Neural cell (in vitro differentiated cells): ENCODE measurements around the gene SKIDA1.

ENCODE experiments used
- EP300 ChIP-seq: fragments of 450-650 bp; conservative IDR thresholded peaks from 2 replicates; pipeline ENCODE4 v1.6.1; 2014; ENCODE audit warnings: antibody characterized with exemption, mild to moderate bottlenecking, moderate library complexity; ENCODE audit not compliant: poor library complexity, severe bottlenecking
- EZH2 ChIP-seq: fragments of 200-600, 300-800 bp; shearing (Covaris generic), sonication (generic); IDR thresholded peaks from 2 replicates; pipeline ENCODE4 v1.6.1; 2014; ENCODE audit warnings: antibody characterized with exemption, low read length, borderline replicate concordance, mild to moderate bottlenecking; ENCODE audit not compliant: insufficient read depth, poor library complexity, severe bottlenecking
- MXI1 ChIP-seq: fragments of 450-650 bp; conservative IDR thresholded peaks from 2 replicates; pipeline ENCODE4 v1.6.1; 2014; ENCODE audit warnings: antibody characterized with exemption, mild to moderate bottlenecking; ENCODE audit not compliant: poor library complexity, severe bottlenecking
- POLR2AphosphoS5 ChIP-seq: IDR thresholded peaks from 2 replicates; pipeline ENCODE4 v1.6.1; 2012
- RAD21 ChIP-seq: fragments of 450-650 bp; conservative IDR thresholded peaks from 2 replicates; pipeline ENCODE4 v1.6.1; 2014; ENCODE audit warnings: antibody characterized with exemption, mild to moderate bottlenecking, moderate library complexity
- SMC3 ChIP-seq: fragments of 450-650 bp; conservative IDR thresholded peaks from 2 replicates; pipeline ENCODE4 v1.6.1; 2014; ENCODE audit warnings: antibody characterized with exemption, mild to moderate bottlenecking, moderate library complexity; ENCODE audit not compliant: poor library complexity
- TF ChIP-seq, protein P1 (sequence below): fragments of 450-650 bp; IDR thresholded peaks from 2 replicates; pipeline ENCODE4 v1.5.1; 2014; ENCODE audit warnings: antibody characterized with exemption, mild to moderate bottlenecking, moderate library complexity; ENCODE audit not compliant: poor library complexity, severe bottlenecking
- TF ChIP-seq, protein P2 (sequence below): IDR thresholded peaks from 2 replicates; pipeline ENCODE4 v1.6.1; 2012; ENCODE audit warnings: borderline replicate concordance

DNA sequence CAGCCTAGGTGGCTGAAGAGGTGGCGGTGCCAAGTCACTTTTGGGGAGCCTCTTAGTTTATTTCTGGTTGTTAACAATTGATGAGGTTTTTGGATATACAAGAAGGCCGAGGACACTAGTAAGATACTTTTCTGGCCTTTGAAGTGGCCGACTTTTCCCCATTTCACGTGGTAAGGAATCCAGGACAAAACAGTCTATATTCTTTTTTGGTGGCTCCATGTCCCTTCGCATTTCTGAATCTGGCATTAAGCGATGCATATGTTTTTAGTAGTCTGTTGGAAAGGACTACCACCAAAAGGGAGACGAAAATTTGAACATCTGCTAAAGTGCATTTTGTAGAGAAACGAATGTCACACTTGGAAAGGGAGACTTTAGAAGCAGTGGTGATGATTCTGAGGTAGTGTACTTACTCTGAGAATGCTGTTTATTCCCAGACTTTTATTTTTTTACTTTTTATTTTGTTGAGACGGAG is 10.0 kb upstream of the SKIDA1 start:
- TF ChIP-seq POLR2AphosphoS5 (no peak), EP300 (no peak), SMC3 (no peak), EZH2 (no peak), MXI1 (no peak), RAD21 (no peak)
- TF ChIP-seq, protein P1, sequence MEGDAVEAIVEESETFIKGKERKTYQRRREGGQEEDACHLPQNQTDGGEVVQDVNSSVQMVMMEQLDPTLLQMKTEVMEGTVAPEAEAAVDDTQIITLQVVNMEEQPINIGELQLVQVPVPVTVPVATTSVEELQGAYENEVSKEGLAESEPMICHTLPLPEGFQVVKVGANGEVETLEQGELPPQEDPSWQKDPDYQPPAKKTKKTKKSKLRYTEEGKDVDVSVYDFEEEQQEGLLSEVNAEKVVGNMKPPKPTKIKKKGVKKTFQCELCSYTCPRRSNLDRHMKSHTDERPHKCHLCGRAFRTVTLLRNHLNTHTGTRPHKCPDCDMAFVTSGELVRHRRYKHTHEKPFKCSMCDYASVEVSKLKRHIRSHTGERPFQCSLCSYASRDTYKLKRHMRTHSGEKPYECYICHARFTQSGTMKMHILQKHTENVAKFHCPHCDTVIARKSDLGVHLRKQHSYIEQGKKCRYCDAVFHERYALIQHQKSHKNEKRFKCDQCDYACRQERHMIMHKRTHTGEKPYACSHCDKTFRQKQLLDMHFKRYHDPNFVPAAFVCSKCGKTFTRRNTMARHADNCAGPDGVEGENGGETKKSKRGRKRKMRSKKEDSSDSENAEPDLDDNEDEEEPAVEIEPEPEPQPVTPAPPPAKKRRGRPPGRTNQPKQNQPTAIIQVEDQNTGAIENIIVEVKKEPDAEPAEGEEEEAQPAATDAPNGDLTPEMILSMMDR = no peak
- TF ChIP-seq, protein P2, sequence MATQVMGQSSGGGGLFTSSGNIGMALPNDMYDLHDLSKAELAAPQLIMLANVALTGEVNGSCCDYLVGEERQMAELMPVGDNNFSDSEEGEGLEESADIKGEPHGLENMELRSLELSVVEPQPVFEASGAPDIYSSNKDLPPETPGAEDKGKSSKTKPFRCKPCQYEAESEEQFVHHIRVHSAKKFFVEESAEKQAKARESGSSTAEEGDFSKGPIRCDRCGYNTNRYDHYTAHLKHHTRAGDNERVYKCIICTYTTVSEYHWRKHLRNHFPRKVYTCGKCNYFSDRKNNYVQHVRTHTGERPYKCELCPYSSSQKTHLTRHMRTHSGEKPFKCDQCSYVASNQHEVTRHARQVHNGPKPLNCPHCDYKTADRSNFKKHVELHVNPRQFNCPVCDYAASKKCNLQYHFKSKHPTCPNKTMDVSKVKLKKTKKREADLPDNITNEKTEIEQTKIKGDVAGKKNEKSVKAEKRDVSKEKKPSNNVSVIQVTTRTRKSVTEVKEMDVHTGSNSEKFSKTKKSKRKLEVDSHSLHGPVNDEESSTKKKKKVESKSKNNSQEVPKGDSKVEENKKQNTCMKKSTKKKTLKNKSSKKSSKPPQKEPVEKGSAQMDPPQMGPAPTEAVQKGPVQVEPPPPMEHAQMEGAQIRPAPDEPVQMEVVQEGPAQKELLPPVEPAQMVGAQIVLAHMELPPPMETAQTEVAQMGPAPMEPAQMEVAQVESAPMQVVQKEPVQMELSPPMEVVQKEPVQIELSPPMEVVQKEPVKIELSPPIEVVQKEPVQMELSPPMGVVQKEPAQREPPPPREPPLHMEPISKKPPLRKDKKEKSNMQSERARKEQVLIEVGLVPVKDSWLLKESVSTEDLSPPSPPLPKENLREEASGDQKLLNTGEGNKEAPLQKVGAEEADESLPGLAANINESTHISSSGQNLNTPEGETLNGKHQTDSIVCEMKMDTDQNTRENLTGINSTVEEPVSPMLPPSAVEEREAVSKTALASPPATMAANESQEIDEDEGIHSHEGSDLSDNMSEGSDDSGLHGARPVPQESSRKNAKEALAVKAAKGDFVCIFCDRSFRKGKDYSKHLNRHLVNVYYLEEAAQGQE = no peak
